DMS153 treated with DMSO at 0.1 percent for 48 hours (cell line): ENCODE results near the gene SCNN1B.

Source experiments
- DNase-seq: peaks from one replicate; lab custom pipeline; 2025; ENCODE audit not compliant: unreplicated experiment; lab: John Stamatoyannopoulos, UW

Gene SCNN1B

DNA sequence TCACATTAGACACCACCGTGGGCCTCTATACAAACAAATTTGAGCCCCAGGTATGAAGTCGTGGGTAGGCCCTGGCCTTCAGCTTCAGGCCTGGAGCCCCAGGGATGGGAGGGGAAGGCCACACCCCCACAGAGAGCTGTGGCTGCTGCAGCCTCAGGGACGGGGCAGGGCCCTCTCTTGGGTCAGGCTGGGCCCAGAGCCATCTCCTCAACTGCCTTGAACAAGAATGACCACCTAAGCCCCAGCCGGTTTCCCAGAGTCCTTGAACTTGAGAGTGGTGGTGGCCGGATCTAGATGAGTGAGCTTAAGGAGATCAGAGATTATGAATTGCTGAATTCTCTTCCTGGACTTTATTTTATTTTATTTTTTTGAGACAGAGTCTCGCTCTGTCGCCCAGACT lies 18.6 kb downstream of the SCNN1B start:
- DNase-seq: no peak

DNA sequence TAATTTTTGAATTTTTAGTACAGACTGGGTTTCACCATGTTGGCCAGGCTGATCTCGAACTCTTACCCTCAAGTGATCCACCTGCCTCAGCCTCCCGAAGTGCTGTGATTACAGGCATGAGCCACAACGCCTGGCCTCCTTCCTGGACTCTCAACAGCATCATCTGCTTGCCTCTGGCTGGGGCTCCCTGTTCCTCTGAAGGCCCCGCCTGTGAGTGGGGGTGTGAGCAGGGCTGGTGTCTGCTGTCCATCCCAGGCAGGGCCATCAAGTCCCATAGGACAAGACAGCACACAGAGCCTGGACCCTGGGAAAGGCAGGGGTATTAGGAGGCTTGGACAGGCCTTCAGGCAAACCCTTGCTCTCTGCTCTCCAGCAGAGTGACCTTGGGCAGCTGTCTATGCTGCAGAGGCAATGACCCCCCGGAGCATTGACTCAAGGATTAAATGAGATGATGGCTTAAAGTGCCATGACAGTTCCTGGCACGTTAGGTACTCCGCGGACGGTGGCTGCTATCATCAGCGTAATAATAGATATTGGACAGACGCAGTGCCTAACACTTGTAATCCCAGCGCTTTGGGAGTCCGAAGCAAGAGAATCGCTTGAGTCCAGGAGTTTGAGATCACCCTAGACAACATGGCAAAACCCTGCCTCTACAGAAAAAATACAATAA lies 19.2 kb downstream of the SCNN1B start:
- DNase-seq: no peak

DNA sequence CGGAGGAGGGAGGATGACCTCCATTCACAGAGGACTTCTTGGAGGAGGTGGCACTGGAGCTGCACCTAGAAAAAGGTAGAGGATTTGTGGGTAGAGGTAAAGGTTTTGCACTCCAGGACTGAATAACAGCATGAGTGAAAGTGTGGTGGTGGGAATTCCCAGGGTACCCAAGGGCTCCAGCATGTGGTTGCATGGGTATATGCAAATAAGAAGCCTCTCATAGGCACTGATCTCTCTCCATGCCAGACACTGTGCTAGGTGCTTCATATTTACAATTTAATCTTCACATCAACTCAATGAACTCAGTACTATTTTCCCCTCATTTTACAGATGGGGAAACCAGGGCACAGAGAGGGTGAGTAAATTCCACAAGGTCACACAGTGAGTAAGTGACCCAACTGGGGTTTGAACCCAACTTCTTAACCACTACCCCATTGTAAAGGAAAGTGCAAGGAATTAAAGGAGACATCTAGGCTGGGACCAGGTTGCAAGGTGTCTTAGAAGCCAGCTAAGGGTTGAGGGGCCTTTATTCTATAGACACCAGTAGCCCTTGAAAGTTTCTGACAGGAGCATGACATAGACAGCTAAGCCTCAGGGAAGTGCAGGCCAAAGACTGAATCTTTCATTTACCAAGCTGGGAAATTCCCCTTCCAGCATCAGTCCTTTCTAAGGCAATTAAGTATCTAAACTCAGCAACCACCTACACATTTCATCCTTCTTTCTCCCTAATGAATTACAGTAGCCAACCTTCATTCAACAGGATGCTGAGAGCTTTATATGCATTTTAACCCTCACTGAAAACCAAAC lies 21.3 kb downstream of the SCNN1B start:
- peak; percentile 14 for DNase-seq

DNA sequence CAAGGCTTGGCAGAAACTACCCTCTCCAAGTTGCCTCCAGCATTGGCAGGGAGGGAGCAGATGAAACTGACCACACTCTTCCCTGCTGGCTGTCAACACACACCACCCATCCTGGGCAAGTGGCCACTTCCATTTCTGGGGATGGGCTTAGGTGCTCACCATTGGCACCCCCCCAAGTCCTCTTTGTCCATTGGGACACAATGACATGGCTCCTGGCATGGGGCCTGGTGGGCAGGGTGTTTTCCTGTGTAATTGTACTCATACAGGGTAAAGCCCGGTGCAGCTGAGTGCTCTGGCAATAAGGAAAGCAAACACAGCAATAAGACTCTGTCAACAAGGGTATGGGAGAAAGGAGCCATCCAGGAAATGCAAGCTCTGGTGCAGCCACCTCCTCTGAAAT lies 22.6 kb downstream of the SCNN1B start:
- DNase-seq: peak; percentile 96

DNA sequence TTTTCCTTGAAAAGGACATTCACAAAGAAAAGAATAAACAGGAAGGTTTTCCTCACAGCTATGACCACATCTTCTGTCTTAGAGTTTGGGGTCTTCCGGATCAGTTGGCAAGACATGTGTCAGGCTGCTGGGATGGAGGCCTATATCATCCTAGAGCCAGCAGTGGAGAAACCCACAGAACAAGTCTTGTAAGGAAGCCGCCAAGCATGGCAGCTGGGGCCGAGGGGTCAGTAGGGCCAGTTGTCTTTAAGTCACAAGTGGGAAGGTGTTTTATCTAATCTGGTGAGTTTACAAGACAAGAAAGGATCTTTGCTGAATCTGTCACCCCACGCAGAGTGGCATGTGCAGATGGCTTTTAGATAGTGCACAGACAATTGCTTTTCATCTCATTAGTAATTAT lies 25.7 kb downstream of the SCNN1B start:
- no peak for DNase-seq

DNA sequence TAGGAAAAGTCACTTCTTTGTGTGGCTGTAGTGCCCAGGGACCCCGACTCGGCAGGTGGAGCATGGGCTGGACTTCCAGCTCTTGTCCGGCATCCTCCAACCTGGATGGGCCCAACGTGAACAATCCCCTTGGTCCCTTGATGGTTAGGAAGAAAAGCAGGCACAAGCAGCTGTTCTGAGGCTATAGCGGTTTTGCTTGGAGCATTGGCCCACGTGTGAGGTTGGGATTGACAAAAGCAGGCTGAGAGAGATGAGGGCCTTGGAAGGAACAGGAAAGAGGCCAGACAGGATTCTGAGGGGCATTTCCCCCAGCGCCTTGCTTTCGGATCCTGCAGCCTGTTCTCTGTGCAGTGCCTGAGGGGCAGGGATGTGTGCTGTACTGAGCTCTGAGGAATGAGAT lies 28.1 kb downstream of the SCNN1B start:
- DNase-seq: no peak

DNA sequence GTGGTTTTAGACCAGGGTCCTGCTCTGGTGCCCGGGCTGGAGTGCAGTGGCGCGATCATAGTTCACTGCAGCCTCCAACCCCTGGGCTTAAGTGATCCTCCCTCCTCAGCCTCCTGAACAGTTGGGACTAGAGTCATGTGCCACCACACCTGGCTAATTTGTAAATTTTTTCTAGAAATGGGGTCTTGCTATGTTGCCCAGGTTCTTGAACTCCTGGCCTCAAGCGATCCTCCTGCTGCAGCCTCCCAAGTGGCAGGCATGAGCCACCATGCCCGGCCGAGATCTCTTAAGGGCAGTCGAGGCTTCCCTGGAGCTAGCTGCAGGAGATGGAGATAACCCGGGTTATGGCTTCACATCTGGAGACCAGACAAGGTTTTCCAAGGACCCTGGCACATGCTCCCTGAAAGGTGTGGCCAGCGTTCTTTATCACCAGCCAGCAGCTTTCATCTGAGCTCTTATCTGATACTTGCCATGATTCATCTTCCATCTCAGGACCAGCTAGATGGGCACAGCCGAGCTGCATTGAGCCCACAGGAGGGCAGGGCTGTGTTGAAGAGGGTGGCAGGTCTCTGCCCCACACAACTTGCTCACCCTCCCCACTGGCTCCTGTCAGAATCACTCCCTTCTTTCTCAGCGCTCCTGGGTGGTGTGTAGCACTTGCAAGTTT lies 28.6 kb downstream of the SCNN1B start:
- DNase-seq: no peak

DNA sequence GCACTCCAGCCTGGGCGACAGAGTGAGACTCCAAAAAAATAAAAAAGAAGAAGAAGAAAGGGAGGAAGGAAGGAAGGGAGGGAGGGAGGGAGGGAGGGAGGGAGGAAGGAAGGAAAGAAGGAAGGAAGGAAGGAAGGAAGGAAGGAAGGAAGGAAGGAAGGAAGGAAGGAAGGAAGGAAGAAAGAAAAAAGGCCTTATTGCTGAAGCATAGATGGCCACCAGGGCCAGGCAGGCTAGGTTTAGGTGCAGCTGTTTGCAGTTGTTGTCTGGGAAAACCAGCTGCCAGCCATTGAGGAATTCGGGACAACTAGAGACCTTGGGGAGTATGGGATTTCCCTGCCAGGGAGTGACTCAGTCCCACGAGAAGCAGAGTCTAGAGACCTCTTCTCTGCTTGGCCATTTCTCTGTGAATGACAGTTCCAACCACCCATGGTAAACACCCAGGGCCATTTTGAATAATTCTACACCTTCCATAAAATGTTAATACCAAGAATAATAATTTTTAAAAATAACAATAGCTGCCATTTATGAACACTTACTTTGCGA lies 31.0 kb downstream of the SCNN1B start:
- no peak for DNase-seq

DNA sequence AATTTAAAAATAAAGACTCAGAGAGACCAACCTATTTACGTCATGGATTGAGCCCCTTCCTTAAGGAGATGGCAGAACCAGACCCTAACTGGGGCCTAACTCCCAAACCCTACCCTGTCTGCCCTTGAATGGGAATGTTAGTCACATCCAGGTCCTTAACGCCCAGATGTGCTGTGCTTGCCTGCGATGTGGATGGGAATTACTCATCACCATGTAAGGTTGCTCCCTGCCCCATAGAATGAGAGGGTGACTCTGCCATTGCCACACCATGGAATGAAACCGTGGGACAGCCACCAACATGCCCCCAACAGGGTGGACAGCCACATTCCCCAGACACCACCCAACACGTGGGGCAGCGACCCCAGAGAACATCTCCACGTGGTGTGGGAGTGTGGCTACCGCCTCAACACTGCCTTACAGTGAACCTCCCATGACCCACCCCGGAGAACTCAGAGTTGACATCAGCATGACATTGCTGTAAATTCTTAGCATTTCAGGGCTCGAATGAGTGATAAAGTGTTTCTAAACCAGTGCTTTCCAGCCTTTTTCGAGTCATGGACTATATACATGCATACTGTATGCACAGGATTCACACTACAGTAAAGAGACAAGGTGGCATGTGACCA lies 31.8 kb downstream of the SCNN1B start:
- no peak for DNase-seq

DNA sequence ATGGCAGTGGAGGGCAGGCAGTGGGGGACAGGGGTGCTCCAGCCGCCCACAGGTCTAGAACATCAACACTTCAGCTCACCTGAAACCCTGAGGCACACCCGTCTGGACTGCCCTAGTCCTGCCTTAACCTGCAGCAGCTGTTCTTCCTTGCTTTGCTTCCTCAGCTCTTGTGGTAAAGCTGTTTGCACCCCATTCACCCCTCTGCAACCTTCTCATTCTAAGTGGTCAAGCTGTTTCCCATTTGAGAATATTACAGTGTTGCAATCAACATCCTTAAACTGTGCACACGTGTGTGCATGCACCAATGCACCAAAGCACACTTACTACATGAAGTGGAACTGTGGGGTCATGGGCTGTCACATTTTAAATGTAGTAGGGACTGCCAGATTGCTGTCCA lies 32.4 kb downstream of the SCNN1B start:
- DNase-seq: no peak

DNA sequence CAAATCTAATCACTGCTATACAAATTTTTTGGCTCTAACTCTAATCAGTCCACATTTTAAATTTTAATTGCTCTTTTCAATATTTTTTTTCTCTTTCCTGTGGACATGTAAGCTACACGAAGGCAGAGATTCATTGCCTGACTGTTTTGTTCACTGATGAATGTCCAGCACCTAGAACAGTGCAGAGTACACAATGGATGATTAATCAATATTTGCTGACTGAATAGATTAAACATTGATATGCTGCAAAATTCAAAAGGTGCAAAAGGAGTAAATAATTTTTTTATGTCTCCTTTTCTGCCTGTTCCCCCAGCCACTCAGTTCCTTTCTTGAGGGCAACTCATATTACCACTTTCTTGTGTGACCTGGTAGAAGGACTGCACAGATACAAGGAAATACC lies 32.8 kb downstream of the SCNN1B start:
- no peak for DNase-seq

DNA sequence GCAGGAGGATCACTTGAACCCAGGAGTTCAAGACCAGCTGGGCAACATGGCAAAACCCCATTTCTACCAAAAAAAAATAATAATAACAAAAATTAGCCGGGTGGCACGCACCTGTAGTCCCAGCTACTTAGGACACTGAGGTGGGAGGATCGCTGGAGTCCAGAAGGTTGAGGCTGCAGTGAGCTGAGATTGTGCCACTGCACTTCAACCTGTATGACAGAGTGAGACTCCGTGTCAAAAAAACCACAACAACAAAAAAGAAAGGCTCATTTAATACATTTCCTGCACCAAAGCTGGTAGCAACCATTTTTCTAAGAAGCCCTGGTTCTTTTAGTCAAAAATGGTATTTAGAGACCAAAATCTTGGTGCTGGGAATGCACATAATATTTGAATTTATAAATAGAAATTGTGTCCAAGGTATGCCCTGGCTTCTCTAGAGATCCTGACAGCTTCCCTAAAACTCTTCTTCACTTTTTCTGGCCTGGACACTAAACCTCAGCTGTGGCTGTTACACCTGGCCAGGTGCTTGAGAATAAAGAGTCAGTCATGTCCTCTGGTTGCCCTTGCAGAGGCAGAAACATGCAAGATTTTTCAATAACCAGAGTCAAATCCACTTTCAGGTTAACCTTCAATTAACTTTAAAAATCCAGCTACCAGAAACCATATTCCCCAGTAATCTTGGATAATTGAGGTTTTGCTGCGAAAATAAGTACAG lies 35.9 kb downstream of the SCNN1B start:
- DNase-seq: no peak

DNA sequence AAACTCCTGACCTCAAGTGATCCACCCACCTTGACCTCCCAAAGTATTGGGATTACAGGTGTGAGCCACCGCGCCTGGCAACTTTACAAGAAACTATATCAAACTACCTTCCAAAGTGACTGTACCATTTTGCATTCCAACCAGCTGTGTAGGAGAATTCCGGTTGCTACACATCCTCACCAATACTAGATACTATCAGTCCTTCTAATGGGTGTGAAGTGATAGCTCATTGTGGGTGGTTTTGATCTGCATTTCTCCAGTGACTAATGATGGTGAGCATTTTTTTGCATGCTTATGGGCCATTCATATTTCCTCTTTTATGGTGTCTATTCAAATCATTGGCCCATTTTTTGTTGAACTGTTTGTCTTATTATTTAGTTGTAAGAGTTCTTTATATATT lies 37.7 kb downstream of the SCNN1B start:
- no peak for DNase-seq

DNA sequence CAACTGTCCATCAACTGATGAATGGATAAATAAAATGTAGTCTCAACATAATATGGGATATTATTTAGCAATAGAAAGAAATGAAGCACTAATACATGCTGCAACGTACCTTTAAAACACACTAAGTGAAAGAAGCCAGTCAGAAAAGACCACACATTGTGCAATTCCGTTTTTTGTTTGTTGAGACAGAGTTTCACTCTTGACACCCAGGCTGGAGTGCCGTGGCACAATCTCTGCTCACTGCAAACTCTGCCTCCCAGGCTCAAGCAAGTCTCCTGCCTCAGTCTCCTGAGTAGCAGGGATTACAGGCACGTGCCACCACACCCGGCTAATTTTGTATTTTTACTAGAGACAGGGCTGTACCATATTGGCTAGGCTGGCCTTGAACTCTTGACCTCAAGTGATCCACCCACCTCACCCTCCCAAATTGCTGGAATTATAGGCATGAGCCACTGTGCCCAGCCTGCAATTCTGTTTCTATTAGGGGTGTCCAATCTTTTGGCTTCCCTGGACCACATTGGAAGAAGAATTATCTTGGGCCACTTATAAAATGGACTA lies 40.1 kb downstream of the SCNN1B start:
- no peak for DNase-seq

DNA sequence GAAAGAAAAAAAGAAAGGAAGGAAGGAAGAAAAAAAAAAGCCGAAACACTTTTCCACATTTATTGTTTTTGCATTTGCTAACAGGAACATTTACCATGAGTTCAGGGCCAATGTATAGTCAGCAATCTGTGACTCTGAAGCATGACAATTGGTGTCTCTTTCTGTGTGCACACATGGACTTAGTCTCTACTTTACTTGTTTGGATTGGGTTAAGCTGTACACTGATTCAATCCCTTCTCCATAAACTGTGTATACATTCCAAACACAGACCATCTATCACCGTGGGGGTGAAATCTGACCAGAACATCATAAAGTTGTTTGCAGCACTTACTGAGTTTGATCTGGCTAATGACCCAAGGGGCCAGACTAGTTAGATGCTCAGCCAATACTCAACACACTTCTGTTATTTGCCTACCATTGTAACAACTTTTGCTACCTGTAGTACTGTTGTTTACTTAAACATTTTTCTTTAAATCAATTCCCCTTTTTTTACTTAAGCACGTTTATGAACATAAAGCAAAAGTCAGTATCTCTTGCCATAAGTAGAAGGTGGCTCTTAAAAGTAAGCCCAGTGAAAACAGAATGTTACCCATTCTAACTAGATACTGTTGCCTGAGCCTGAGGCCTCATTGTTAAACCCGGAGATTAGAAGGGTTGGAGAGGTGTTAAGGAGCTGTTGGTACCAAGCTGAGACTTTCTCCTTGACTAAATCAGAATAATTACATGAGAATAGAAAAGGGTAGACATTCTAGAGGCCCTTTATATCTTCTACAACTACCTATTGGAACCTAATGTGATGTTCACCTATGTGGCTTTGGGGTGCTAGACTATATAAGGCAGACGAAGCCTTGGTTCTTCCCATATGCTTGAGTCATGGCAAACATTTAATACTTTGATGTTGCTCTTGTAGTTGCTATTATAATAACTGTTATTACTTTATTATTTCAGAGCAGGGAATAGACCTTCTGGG lies 41.8 kb downstream of the SCNN1B start:
- peak; percentile 61 for DNase-seq

DNA sequence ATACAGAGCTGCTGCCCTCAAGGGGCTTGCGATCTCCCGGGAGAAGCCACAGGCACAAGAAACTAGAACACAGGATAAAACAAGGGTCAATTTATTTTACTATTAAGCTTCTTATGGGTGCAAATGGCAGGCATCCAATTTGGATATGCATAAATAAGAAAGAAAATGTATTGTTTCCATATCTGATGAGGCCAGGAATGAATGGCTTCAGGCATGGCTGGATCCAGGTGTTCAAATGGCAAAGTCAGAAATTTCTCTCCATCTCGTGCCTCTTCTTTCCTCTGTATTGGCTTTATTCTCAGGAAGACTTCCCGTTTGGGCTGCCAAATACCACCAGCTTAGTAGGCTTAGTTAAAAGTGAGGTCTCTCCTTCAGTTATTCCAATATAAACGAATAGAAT lies 43.1 kb downstream of the SCNN1B start:
- DNase-seq: no peak

DNA sequence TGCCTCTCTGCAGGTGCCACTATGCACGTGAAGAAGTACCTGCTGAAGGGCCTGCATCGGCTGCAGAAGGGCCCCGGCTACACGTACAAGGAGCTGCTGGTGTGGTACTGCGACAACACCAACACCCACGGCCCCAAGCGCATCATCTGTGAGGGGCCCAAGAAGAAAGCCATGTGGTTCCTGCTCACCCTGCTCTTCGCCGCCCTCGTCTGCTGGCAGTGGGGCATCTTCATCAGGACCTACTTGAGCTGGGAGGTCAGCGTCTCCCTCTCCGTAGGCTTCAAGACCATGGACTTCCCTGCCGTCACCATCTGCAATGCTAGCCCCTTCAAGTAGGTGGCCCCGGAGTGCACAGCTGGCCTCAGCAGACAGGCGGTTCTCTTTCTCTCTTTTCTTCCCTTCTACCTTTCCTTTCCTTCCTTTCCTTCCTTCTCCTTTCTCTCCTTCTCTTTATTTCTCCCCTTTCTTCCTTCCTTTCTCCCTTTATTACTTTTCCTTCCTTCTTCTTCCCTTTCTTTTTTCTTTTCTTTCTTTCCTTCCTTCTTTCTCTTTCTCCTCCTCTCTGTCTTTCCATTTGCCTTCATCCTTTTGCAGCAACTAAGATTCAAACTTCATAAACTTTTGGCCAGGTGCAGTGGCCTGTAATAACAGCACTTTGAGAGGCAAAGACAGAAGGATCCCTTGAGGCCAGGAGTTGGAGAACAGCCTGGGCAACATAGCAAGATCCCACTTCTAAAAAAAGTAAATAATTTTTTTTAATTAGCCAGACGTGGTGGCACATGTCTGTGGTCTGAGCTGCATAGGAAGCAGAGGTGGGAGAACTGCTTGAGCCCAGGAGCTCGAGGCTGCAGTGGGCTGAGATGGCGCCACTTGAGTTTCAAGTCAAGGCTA lies 46.7 kb downstream of the SCNN1B start:
- DNase-seq: no peak

DNA sequence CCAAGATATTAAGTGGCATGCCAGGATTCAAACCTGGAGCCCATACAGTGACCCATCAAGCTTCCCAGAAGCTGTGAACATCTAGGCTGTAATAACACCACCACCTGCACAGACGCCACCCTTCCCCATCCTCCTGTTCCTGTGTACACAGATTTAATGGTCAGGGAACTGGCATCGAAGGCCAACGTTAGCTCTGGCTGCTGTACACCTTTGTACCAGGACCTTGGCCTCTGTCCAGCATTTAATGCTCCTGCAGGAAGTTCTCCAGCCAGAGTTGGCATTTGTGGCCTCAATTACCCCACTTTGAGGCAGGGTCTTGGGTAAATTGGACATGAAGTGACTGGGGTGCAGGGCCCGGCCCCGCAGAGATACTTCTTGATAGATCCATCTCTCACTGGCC lies 49.3 kb downstream of the SCNN1B start:
- DNase-seq: peak; percentile 82
